ENCODE results near the gene PKNOX2. TPM values are rescaled to one million over a fixed set of nuclear protein-coding genes. Genes with fewer than 3 reads are reported as not detected.

PKNOX2 gene
- total and polyA plus RNA-seq, 2 of the 4 experiments (the other 2 are of a cell fraction), result 0.72 to 2.3 TPM

- Histone ChIP-seq H3K9ac (ENCODE audit: low read depth, low read length) (no peak overlapping the region), H2BK5ac (ENCODE audit: low read depth, low read length, poor library complexity, severe bottlenecking) (no peak overlapping the region), H2BK120ac (ENCODE audit: low read depth, low read length) (no peak overlapping the region), H3K14ac (replicated peaks; ENCODE audit: low read depth, low read length) (no peak overlapping the region), H4K20me1 (ENCODE audit: insufficient read depth, low read length) (no peaks in the 10 kb centered on the region), H3K27ac (ENCODE audit: insufficient read depth, low read length) (no peak overlapping the region), H3K4me3 (ENCODE audit: insufficient read depth, low read depth, low read length) (no peak overlapping the region), H3K23ac (ENCODE audit: low read depth, low read length) (no peak overlapping the region), H3K9me3 (ENCODE audit: control insufficient read depth, insufficient read depth, low read length) (no peaks in the 10 kb centered on the region), H2AK5ac (ENCODE audit: low read depth, low read length) (no peak overlapping the region), H3K4me2 (ENCODE audit: low read depth, low read length) (no peak overlapping the region), H3K4ac (ENCODE audit: low read depth, low read length) (no peak overlapping the region), H4K8ac (ENCODE audit: low read depth in 2 of 2, low read length in 2 of 2) (no peak overlapping the region), H4K91ac (ENCODE audit: insufficient read depth, low read depth, low read length) (no peak overlapping the region), H2BK20ac (ENCODE audit: low read depth, low read length) (no peak overlapping the region), H3K56ac (ENCODE audit: extremely low read depth, insufficient read depth, low read length) (no peak overlapping the region), H3K36me3 (ENCODE audit: control insufficient read depth, insufficient read depth, low read length) (no peaks in the 10 kb centered on the region; the same call in 1 of the 2 replicates), H3K27me3 (ENCODE audit: control insufficient read depth, insufficient read depth, low read length) (peaks cover 5% of the 10 kb centered on the region), H3K9me1 (ENCODE audit: insufficient read depth, low read length) (no peaks in the 10 kb centered on the region), H3K18ac (ENCODE audit: low read depth, low read length) (no peak overlapping the region), H2AFZ (replicated peaks; ENCODE audit: low read length, poor library complexity) (no peak overlapping the region), H4K5ac (ENCODE audit: low read depth, low read length) (no peak overlapping the region), H3K79me1 (ENCODE audit: low read depth in 1 of 2, low read length in 2 of 2) (no peaks in the 10 kb centered on the region), H2AK9ac (replicated peaks; ENCODE audit: low read depth, low read length, poor library complexity) (no peak overlapping the region), H3K4me1 (ENCODE audit: control insufficient read depth, insufficient read depth, low read length) (peaks cover 6% of the 10 kb centered on the region; the same call in 1 of the 2 replicates), H2BK15ac (ENCODE audit: low read depth, low read length) (no peak overlapping the region)
- POLR2A ChIA-PET (ENCODE audit: unreplicated experiment), result no interaction called here
- ATAC-seq (ENCODE audit: low read depth), result no peak
- intact Hi-C loops (cut with micrococcal nuclease), result no loop called here
- dilution Hi-C loops (cut with HindIII; ENCODE audit: low sequenced_read_pairs, unreplicated experiment), result no loop called here
- in situ Hi-C loops (cut with MboI; ENCODE audit: low sequenced_read_pairs), result no loop called here
- no TSS peak for BruUV-seq (replicated peaks)
- TF ChIP-seq CHD1 (IDR thresholded peaks at IDR 0.05; ENCODE audit: low read depth, low read length) (no peak), RAD21 (IDR thresholded peaks at IDR 0.05; ENCODE audit: low read length) (no peak), BHLHE40 (IDR thresholded peaks at IDR 0.05; ENCODE audit: low read depth, low read length) (no peak), RCOR1 (IDR thresholded peaks at IDR 0.05; ENCODE audit: insufficient replicate concordance, low read length) (no peak), FOS (IDR thresholded peaks at IDR 0.05; ENCODE audit: low read depth, low read length) (no peak), POLR2A (IDR thresholded peaks at IDR 0.05; ENCODE audit: low read depth, low read length) (no peak), SMC3 (IDR thresholded peaks at IDR 0.05; ENCODE audit: low read depth, low read length) (no peak), USF2 (IDR thresholded peaks at IDR 0.05; ENCODE audit: low read depth, low read length) (no peak)
- no peak for DNase-seq
- 83% methylated on average over 6 of the region's 11 CpGs; no CpG with 5 or more reads in 1 of the 2 experiments for WGBS, 2 experiments (ENCODE audit: extremely low coverage in 2 of 2, insufficient read length in 1 of 2)
- CTCF ChIA-PET, result no interaction called here
Measured at GRCh38 chr11:125371431-125371935, 206.9 kb downstream of the PKNOX2 start.

Measured in IMR-90 (cell line).